GM12891 (cell line): ENCODE data around the gene CUL4A.

Source experiments
- POLR2A ChIP-seq: IDR thresholded peaks from 2 replicates; pipeline ENCODE4 v1.6.1; 2011; ENCODE audit warnings: low read depth, low read length, control low read depth
- POLR2AphosphoS5 ChIP-seq: IDR thresholded peaks from 2 replicates; pipeline ENCODE4 v1.6.1; 2011; ENCODE audit warnings: low read depth, low read length, control low read depth

- no peak for TF ChIP-seq POLR2AphosphoS5
- no peak for TF ChIP-seq POLR2A
Measured at GRCh38 chr13:113315992-113316391, 106.6 kb downstream of the CUL4A start.
